Activated CD8-positive, alpha-beta memory T cell treated with anti-CD3 and anti-CD28 coated beads for 1 hour (primary cell): Measurements from ENCODE around the gene KDM7A.
"Not testable (repeated sequence)": the region's sequence is repeated elsewhere in the genome, so short reads cannot be mapped to it uniquely, and the experiment has no call there.

Experiments used
- DNase-seq, 2 donors: peaks; one replicate each; pipeline ENCODE4 v3.0.0-alpha.2; 2020; ENCODE audit warnings: low read depth in 1 of 2; ENCODE audit errors: extremely low read depth in 1 of 2

The KDM7A gene

GRCh38 chr7:140176811-140177702 is at the start of gene KDM7A:
KDM7A (minus strand) TSS chr7:140176983; CDS start chr7:140176937, 46 bp downstream.
- peak; percentile 74 to 82 for DNase-seq

- DNase-seq, result no peak
Observed at GRCh38 chr7:140225562-140226249, 48.9 kb upstream of the KDM7A start.

- DNase-seq, result no peak
Observed at GRCh38 chr7:140223515-140224221, 46.9 kb upstream of the KDM7A start.

GRCh38 chr7:140222814-140223213 is 46.0 kb upstream of the KDM7A start:
- no peak for DNase-seq

- DNase-seq, result no peak
Observed at GRCh38 chr7:140219672-140220524, 43.1 kb upstream of the KDM7A start.

GRCh38 chr7:140218656-140219055 is 41.9 kb upstream of the KDM7A start:
- DNase-seq, result no peak

- DNase-seq, result no peak
Observed at GRCh38 chr7:140217750-140218501, 41.1 kb upstream of the KDM7A start.

- DNase-seq, result no peak
Observed at GRCh38 chr7:140215281-140215680, 38.5 kb upstream of the KDM7A start.

- DNase-seq, result no peak
Observed at GRCh38 chr7:140214075-140214684, 37.4 kb upstream of the KDM7A start.

- no peak for DNase-seq
Observed at GRCh38 chr7:140213684-140214074, 36.9 kb upstream of the KDM7A start.

- no peak for DNase-seq
Observed at GRCh38 chr7:140212100-140212881, 35.5 kb upstream of the KDM7A start.

- no peak for DNase-seq
Observed at GRCh38 chr7:140211698-140212097, 34.9 kb upstream of the KDM7A start.

- no peak for DNase-seq
Observed at GRCh38 chr7:140209866-140210609, 33.3 kb upstream of the KDM7A start.

GRCh38 chr7:140206616-140207389 is 30.0 kb upstream of the KDM7A start:
- no peak for DNase-seq

GRCh38 chr7:140205600-140205999 is 28.8 kb upstream of the KDM7A start:
- DNase-seq, result no peak

GRCh38 chr7:140203556-140203955 is 26.8 kb upstream of the KDM7A start:
- DNase-seq, result no peak

GRCh38 chr7:140202942-140203341 is 26.2 kb upstream of the KDM7A start:
- not testable (repeated sequence) for DNase-seq
